GM19035 (cell line): ENCODE results near the gene LIPA.

Experiments
- ATAC-seq: cut with Tn5 transposase; IDR thresholded peaks from one replicate; pipeline ENCODE4 v1.9.1; 2021; ENCODE audit not compliant: unreplicated experiment

Gene LIPA

GRCh38 chr10:89241486-89242344, 9.9 kb downstream of the LIPA start:
- no peak for ATAC-seq

GRCh38 chr10:89241026-89241425, 10.5 kb downstream of the LIPA start:
- ATAC-seq: no peak

- ATAC-seq: no peak
These were observed 11.1 kb downstream of the LIPA start for GRCh38 chr10:89240519-89240918.

- ATAC-seq: no peak
These were observed 12.5 kb downstream of the LIPA start for GRCh38 chr10:89238956-89239644.

GRCh38 chr10:89237849-89238248, 13.7 kb downstream of the LIPA start:
- ATAC-seq: no peak

- ATAC-seq: no peak
These were observed 15.3 kb downstream of the LIPA start for GRCh38 chr10:89236226-89236797.

GRCh38 chr10:89235073-89235798, 16.3 kb downstream of the LIPA start:
- no peak for ATAC-seq

- ATAC-seq: no peak
These were observed 18.5 kb downstream of the LIPA start for GRCh38 chr10:89233033-89233432.

GRCh38 chr10:89228962-89229361, 22.6 kb downstream of the LIPA start:
- ATAC-seq: no peak

- no peak for ATAC-seq
These were observed 23.4 kb downstream of the LIPA start for GRCh38 chr10:89228146-89228545.

- ATAC-seq: no peak
These were observed 24.7 kb downstream of the LIPA start for GRCh38 chr10:89226891-89227290.

- no peak for ATAC-seq
These were observed 26.7 kb downstream of the LIPA start for GRCh38 chr10:89224739-89225443.

- ATAC-seq: no peak
These were observed 29.7 kb downstream of the LIPA start for GRCh38 chr10:89221919-89222318.

GRCh38 chr10:89219513-89220218, 31.9 kb downstream of the LIPA start:
- ATAC-seq: no peak

GRCh38 chr10:89217057-89217990, 34.3 kb downstream of the LIPA start:
- no peak for ATAC-seq

GRCh38 chr10:89216056-89216455, 35.5 kb downstream of the LIPA start:
- no peak for ATAC-seq

- no peak for ATAC-seq
These were observed 36.1 kb downstream of the LIPA start for GRCh38 chr10:89215511-89215910.

GRCh38 chr10:89214566-89215165, 36.9 kb downstream of the LIPA start:
- ATAC-seq: no peak
